ENCODE data around the gene POLR3B.

The POLR3B gene

DNA sequence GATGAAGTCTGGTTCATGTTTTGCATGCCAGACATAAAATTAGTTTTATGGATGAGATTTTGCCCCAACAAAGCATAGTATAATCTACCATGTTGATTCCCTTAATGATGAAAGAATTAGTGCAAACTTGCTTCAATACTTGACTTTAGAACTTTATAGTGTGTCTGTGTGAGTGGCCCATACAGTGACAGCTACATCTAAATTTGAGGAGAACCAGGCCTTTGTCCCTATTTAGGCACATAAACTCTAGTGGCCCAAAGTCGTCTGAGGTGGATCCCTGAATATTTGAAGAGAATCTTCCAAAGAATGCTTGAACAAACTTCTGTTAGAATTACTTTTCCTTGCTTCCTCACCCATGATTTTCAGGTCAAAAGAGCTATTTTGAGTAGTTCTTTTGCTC, 70.4 kb downstream of the POLR3B start:
- Histone ChIP-seq H4K20me1 (ENCODE audit: insufficient read depth) (no peaks in the 10 kb centered on the region), H3K9ac (no peak overlapping the region), H3K79me2 (ENCODE audit: insufficient read depth, low read depth) (no peaks in the 10 kb centered on the region), H3K4me1 (ENCODE audit: low read depth, poor library complexity, severe bottlenecking) (no peaks in the 10 kb centered on the region), H3K4me3 (IDR thresholded peaks at IDR 0.05; ENCODE audit: insufficient read depth, low read depth, low read length) (no peak overlapping the region), H3K27me3 (ENCODE audit: insufficient read depth, low read depth) (no peaks in the 10 kb centered on the region), H3K27ac (no peak overlapping the region), H3K4me2 (no peak overlapping the region), H2AFZ (ENCODE audit: low read depth) (no peak overlapping the region), H3K36me3 (ENCODE audit: insufficient read depth) (no peaks in the 10 kb centered on the region)
- TF ChIP-seq, protein P1, sequence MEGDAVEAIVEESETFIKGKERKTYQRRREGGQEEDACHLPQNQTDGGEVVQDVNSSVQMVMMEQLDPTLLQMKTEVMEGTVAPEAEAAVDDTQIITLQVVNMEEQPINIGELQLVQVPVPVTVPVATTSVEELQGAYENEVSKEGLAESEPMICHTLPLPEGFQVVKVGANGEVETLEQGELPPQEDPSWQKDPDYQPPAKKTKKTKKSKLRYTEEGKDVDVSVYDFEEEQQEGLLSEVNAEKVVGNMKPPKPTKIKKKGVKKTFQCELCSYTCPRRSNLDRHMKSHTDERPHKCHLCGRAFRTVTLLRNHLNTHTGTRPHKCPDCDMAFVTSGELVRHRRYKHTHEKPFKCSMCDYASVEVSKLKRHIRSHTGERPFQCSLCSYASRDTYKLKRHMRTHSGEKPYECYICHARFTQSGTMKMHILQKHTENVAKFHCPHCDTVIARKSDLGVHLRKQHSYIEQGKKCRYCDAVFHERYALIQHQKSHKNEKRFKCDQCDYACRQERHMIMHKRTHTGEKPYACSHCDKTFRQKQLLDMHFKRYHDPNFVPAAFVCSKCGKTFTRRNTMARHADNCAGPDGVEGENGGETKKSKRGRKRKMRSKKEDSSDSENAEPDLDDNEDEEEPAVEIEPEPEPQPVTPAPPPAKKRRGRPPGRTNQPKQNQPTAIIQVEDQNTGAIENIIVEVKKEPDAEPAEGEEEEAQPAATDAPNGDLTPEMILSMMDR (conservative IDR thresholded peaks at IDR 0.05; ENCODE audit: low read depth, low read length) = no peak

DNA sequence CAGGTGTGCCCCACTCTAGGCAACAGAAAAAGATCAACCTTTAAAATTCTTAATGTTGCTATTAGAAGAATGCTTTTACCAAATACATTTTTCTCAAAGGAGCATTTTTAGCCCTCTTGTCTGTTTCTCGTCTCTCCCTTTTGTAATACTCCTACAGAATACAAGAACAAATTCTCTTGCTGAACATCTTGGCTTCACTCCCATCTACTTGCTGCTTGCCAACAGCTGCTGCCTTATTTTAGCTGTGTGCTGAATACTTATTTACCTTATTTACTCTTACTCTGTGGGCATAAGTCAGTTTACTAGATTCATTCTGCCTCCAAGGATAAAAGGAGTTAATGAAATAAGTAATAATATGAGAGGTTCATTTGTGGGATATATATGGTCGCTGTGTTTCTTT, 70.8 kb downstream of the POLR3B start:
- H3K4me1 ChIP-seq (ENCODE audit: low read depth, poor library complexity, severe bottlenecking) = no peaks in the 10 kb centered on the region
- H3K9ac ChIP-seq = no peak overlapping the region
- no peaks in the 10 kb centered on the region for H4K20me1 ChIP-seq (ENCODE audit: insufficient read depth)
- TF ChIP-seq, protein P1 (conservative IDR thresholded peaks at IDR 0.05; ENCODE audit: low read depth, low read length) = no peak
- no peak overlapping the region for H3K27ac ChIP-seq
- H3K4me2 ChIP-seq = no peak overlapping the region
- H3K27me3 ChIP-seq (ENCODE audit: insufficient read depth, low read depth) = no peaks in the 10 kb centered on the region
- no peaks in the 10 kb centered on the region for H3K79me2 ChIP-seq (ENCODE audit: insufficient read depth, low read depth)
- no peak overlapping the region for H3K4me3 ChIP-seq (IDR thresholded peaks at IDR 0.05; ENCODE audit: insufficient read depth, low read depth, low read length)
- H3K36me3 ChIP-seq (ENCODE audit: insufficient read depth) = no peaks in the 10 kb centered on the region
- H2AFZ ChIP-seq (ENCODE audit: low read depth) = no peak overlapping the region

DNA sequence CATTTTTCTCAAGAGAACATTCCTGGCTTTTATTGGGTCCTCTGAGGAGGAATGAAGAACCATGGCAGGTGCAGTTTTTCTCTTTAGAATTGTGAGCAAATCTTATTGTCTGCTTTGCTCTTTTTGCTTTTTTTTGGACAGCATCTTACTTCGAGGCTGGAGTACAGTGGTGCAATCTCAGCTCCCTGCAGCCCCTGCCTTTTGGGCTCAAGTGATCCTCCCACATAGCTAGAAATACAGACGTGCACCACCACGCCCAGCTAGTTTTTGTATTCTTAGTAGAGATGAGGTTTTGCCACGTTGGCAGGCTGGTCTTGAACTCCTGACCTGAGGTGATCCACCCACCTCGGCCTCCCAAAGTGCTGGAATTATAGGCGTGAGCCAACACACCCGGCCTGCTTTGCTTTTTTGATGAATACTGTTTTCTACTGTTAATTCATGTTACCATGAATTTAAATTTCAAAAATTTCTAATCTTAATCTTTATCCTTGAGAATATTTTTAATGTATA, 71.5 kb downstream of the POLR3B start:
- no peak overlapping the region for H3K9ac ChIP-seq
- no peaks in the 10 kb centered on the region for H3K79me2 ChIP-seq (ENCODE audit: insufficient read depth, low read depth)
- no peaks in the 10 kb centered on the region for H3K36me3 ChIP-seq (ENCODE audit: insufficient read depth)
- H3K27me3 ChIP-seq (ENCODE audit: insufficient read depth, low read depth) = no peaks in the 10 kb centered on the region
- H3K4me1 ChIP-seq (ENCODE audit: low read depth, poor library complexity, severe bottlenecking) = no peaks in the 10 kb centered on the region
- no peak overlapping the region for H3K27ac ChIP-seq
- no peaks in the 10 kb centered on the region for H4K20me1 ChIP-seq (ENCODE audit: insufficient read depth)
- no peak overlapping the region for H3K4me3 ChIP-seq (IDR thresholded peaks at IDR 0.05; ENCODE audit: insufficient read depth, low read depth, low read length)
- no peak overlapping the region for H2AFZ ChIP-seq (ENCODE audit: low read depth)
- no peak overlapping the region for H3K4me2 ChIP-seq
- TF ChIP-seq, protein P1 (conservative IDR thresholded peaks at IDR 0.05; ENCODE audit: low read depth, low read length) = no peak

DNA sequence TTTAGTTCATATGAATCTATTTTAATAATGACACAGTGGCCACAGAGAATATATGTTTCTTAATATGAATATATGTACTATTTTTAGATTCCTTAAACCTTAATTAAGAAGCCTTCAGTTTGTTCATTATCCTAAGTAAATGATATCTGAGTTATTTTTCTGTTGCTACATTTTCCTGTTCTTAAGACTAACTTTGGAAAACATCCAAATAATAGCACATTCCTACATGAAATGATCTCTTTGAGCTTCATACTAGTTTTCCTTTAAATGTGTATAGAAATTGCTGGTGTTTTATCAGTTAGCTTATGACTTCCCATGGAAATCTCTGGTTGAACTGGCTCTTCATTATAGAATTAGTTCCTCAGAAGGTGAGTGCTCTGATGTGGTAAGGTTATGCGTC, 72.1 kb downstream of the POLR3B start:
- no peak overlapping the region for H3K27ac ChIP-seq
- H2AFZ ChIP-seq (ENCODE audit: low read depth) = no peak overlapping the region
- no peaks in the 10 kb centered on the region for H3K79me2 ChIP-seq (ENCODE audit: insufficient read depth, low read depth)
- no peaks in the 10 kb centered on the region for H3K27me3 ChIP-seq (ENCODE audit: insufficient read depth, low read depth)
- H3K4me1 ChIP-seq (ENCODE audit: low read depth, poor library complexity, severe bottlenecking) = no peaks in the 10 kb centered on the region
- H3K4me3 ChIP-seq (IDR thresholded peaks at IDR 0.05; ENCODE audit: insufficient read depth, low read depth, low read length) = no peak overlapping the region
- H3K4me2 ChIP-seq = no peak overlapping the region
- H3K36me3 ChIP-seq (ENCODE audit: insufficient read depth) = no peaks in the 10 kb centered on the region
- TF ChIP-seq, protein P1 (conservative IDR thresholded peaks at IDR 0.05; ENCODE audit: low read depth, low read length) = no peak
- no peak overlapping the region for H3K9ac ChIP-seq
- H4K20me1 ChIP-seq (ENCODE audit: insufficient read depth) = no peaks in the 10 kb centered on the region
